ENCODE measurements around the gene RBBP8NL.

The RBBP8NL gene

GRCh38 chr20:62427172-62428001, at the start of gene RBBP8NL:
TSS of gene RBBP8NL (minus strand) at chr20:62427539. CDS start at chr20:62419647, 7,892 bp downstream.
- DNase-seq, result no peak

GRCh38 chr20:62476056-62476838, 48.9 kb upstream of the RBBP8NL start:
- DNase-seq, result peak; percentile 77 to 79
- TF ChIP-seq GATA1 (IDR thresholded peaks at IDR 0.05; ENCODE audit: low read depth, low read length), result no peak
- TF ChIP-seq POLR2A (IDR thresholded peaks at IDR 0.05; ENCODE audit: low read length), result no peak

More at GRCh38 chr20:62427172-62428001, at the start of gene RBBP8NL:
- TF ChIP-seq POLR2A (IDR thresholded peaks at IDR 0.05; ENCODE audit: low read length) (no peak), GATA1 (IDR thresholded peaks at IDR 0.05; ENCODE audit: low read depth, low read length) (no peak)

- no peak for TF ChIP-seq POLR2A (IDR thresholded peaks at IDR 0.05; ENCODE audit: low read length)
- TF ChIP-seq GATA1 (IDR thresholded peaks at IDR 0.05; ENCODE audit: low read depth, low read length), result no peak
Measured at GRCh38 chr20:62475772-62476055, 48.4 kb upstream of the RBBP8NL start, which contains the start of gene GATA5. TSS of gene GATA5 (minus strand) at chr20:62475995. CDS start at chr20:62475521, 474 bp downstream.

GRCh38 chr20:62475027-62475771, 47.9 kb upstream of the RBBP8NL start:
- TF ChIP-seq GATA1 (IDR thresholded peaks at IDR 0.05; ENCODE audit: low read depth, low read length) (no peak), POLR2A (IDR thresholded peaks at IDR 0.05; ENCODE audit: low read length) (no peak)
- DNase-seq, result peak; percentile 64 to 70

More at GRCh38 chr20:62475772-62476055, 48.4 kb upstream of the RBBP8NL start, which contains the start of gene GATA5:
- DNase-seq, result peak; percentile 77 to 78

GRCh38 chr20:62474604-62475026, 47.3 kb upstream of the RBBP8NL start:
- TF ChIP-seq POLR2A (IDR thresholded peaks at IDR 0.05; ENCODE audit: low read length) (no peak), GATA1 (IDR thresholded peaks at IDR 0.05; ENCODE audit: low read depth, low read length) (no peak)
- peak; percentile 60 to 65 for DNase-seq

GRCh38 chr20:62473717-62474603, 46.6 kb upstream of the RBBP8NL start:
- peak; percentile 42 to 62 for DNase-seq
- TF ChIP-seq POLR2A (IDR thresholded peaks at IDR 0.05; ENCODE audit: low read length), result no peak
- no peak for TF ChIP-seq GATA1 (IDR thresholded peaks at IDR 0.05; ENCODE audit: low read depth, low read length)

GRCh38 chr20:62472941-62473585, 45.7 kb upstream of the RBBP8NL start:
- no peak for DNase-seq
- TF ChIP-seq GATA1 (IDR thresholded peaks at IDR 0.05; ENCODE audit: low read depth, low read length) (no peak), POLR2A (IDR thresholded peaks at IDR 0.05; ENCODE audit: low read length) (no peak)

- no peak for DNase-seq
- TF ChIP-seq POLR2A (IDR thresholded peaks at IDR 0.05; ENCODE audit: low read length) (no peak), GATA1 (IDR thresholded peaks at IDR 0.05; ENCODE audit: low read depth, low read length) (no peak)
Measured at GRCh38 chr20:62472138-62472940, 45.0 kb upstream of the RBBP8NL start.

- no peak for DNase-seq
Measured at GRCh38 chr20:62470459-62470858, 43.1 kb upstream of the RBBP8NL start.

GRCh38 chr20:62470001-62470400, 42.7 kb upstream of the RBBP8NL start:
- no peak for TF ChIP-seq POLR2A (IDR thresholded peaks at IDR 0.05; ENCODE audit: low read length)
- TF ChIP-seq GATA1 (IDR thresholded peaks at IDR 0.05; ENCODE audit: low read depth, low read length), result no peak
- DNase-seq, result no peak

More at GRCh38 chr20:62470459-62470858, 43.1 kb upstream of the RBBP8NL start:
- TF ChIP-seq POLR2A (IDR thresholded peaks at IDR 0.05; ENCODE audit: low read length) (no peak), GATA1 (IDR thresholded peaks at IDR 0.05; ENCODE audit: low read depth, low read length) (no peak)

- no peak for DNase-seq
- TF ChIP-seq GATA1 (IDR thresholded peaks at IDR 0.05; ENCODE audit: low read depth, low read length) (no peak), POLR2A (IDR thresholded peaks at IDR 0.05; ENCODE audit: low read length) (no peak)
Measured at GRCh38 chr20:62469352-62469751, 42.0 kb upstream of the RBBP8NL start.
